ENCODE data around the gene ERC1. TPM values are rescaled to one million over a fixed set of nuclear protein-coding genes. Genes with fewer than 3 reads are reported as not detected.

ERC1 gene
- 29.2 and 35.3 TPM in 2 replicates for total RNA-seq

DNA sequence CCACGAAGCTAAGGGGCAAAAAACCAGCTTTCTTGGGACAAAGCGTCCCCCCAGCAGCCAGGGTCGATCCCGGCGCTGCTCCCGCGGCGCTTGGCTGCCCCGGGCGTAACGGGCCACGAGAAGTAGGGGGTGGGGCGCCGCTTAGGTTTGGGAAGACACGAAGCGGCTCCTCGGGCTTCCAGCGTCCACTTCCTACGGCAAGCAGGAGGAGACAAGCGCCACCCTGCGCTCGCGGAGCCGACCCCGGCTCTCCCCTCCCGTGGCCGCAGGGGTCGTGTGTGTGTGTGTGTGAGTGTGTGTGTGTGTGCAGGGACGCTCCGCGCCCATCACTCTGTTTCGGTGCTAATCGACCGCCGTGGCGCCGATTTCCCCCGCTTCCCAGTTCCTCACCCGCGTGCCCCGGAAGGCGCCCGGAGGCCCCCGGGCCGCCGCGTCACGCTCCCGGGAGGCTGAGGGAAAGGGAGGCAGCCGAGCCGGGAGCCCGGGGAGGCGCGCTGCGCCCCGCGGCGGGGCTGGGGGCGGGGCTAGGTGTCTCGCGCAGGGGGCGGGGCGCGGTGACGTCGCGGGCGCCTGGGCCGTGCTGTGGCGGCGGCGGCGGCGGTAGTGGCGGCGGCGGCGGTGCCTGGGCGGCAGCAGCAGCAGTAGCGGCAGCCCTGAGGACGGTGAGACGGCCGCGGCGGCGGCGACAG, at the start of gene ERC1:
TSS of gene ERC1 (plus strand) at position 563 of the 689 bp plus-strand sequence. CDS start 36,681 bp downstream, outside the sequence.

DNA sequence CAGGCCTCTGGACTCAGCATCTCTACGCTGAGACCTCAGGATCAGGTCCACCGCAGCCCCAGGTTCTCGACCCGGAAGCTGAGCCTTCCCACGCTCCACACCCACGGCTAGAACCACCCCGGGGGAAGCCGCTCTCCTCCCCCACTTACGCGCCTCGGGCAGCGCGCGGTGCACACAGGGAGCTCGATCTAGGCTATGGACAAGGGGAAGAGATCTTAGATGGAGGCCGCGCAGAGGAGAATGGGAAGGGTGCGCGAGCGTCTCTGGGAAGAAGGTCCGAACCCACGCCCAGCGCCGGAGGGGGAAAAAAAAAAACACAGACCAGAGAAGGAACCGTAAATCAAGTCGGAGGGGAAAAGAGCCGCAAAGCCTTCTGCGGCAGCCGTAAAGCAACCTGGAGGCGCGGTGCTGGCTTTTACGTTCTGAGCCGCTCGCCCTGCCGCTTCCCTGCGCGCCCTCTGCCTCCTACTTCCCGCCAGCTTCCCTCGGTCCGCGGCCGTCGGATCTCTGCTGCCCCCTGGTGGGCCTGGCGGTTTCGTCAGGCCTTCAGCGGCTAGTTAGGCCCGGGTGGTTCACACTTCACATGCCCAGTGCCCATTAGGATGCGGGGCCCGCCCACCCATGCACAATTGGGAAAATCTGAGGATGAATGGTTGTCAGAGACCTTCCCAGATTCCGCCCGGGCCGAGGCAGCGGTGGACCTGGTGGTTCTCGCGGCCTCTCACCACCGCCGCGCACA, 41.4 kb upstream of the ERC1 start, which contains the start of gene RAD52:
TSS of gene RAD52 (minus strand) at position 242 of the 739 bp plus-strand sequence. CDS start 16,636 bp downstream, outside the sequence.

Other genes starting within 250 kb of the ERC1 start
- gene WNK1, start 238.6 kb upstream of the ERC1 start, total RNA-seq: 60.8 and 66.7 TPM in 2 replicates
- gene RAD52, start 41.5 kb upstream of the ERC1 start, total RNA-seq: 11.4 and 16.5 TPM in 2 replicates